ENCODE data around the gene AOPEP.

The AOPEP gene

DNA sequence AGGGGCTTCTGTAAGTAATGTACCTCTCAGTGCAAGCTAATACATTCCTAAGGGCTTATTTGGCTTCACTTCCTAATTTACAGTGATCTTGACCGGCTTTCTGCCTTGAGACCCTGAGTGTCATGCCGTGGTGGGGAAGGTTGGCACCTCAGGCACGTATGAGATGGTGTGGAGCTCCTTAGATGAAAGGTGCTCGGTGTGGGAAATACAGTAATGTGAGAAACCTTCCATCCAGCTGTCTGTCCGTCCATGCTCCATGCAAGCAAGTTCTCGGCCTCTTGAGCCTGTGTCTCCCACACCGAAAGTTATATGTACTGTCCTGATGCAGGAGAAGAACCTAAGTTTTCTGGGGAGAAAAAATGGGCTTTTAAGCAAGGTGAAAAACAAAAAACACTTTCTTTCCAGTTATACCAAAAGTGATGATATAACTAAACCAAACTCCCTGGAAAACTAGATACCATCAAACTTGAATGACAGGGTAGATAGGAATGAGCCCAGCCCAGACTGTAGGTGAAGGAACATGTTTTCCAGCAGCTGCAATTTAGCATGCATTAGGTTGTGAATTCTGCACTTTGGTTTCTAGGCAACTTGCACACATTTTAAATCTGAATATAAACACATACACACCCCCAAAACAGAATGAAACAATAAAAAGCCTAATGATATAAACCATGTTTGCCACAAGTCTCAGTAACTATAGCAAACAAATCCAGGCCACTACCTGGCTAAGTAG is 311.5 kb downstream of the AOPEP start:
- ChIA-PET POLR2A (ENCODE audit: low non-redundant PET) (no interaction called here), CTCF (interaction anchor here (0.6 to 1.4 kb wide), 6 partner anchors 9 to 255 kb away, joined by 3 to 4 read pairs (median 4); no protein-coding TSS in a partner anchor)
- TF ChIP-seq, protein P1, sequence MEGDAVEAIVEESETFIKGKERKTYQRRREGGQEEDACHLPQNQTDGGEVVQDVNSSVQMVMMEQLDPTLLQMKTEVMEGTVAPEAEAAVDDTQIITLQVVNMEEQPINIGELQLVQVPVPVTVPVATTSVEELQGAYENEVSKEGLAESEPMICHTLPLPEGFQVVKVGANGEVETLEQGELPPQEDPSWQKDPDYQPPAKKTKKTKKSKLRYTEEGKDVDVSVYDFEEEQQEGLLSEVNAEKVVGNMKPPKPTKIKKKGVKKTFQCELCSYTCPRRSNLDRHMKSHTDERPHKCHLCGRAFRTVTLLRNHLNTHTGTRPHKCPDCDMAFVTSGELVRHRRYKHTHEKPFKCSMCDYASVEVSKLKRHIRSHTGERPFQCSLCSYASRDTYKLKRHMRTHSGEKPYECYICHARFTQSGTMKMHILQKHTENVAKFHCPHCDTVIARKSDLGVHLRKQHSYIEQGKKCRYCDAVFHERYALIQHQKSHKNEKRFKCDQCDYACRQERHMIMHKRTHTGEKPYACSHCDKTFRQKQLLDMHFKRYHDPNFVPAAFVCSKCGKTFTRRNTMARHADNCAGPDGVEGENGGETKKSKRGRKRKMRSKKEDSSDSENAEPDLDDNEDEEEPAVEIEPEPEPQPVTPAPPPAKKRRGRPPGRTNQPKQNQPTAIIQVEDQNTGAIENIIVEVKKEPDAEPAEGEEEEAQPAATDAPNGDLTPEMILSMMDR (conservative IDR thresholded peaks at IDR 0.05; ENCODE audit: low read depth): no peak
- DNase-seq (ENCODE audit: low spot score): peak; percentile 87
- peak overlapping the region; percentile 79 for H3K27ac ChIP-seq

DNA sequence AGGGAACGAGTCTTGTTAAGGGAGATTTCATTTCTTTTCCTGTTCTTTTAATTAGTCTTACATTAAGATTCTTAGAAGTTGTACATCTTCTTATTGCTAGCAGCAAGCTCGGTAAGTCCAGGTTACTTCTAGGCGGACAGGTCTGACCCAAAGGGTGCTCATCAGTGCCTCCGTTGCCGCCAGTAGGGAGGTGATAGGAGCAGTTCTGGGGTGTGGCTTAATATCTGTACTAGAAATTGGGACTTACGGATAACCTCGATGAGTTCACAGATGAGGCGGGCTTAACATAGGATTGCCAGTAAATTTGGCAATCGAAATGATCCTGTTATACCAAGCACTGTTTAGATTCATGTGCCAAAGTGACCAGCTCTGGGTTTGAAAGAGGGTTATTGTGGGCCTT is 312.2 kb downstream of the AOPEP start:
- POLR2A ChIA-PET (ENCODE audit: low non-redundant PET): no interaction called here
- DNase-seq (ENCODE audit: low spot score): no peak
- CTCF ChIA-PET: interaction anchor here (1.1 kb wide), 1 partner anchor 256 kb away, joined by 4 read pairs; no protein-coding TSS in a partner anchor
- H3K27ac ChIP-seq: peak overlapping the region; percentile 59
- TF ChIP-seq, protein P1 (conservative IDR thresholded peaks at IDR 0.05; ENCODE audit: low read depth): no peak

DNA sequence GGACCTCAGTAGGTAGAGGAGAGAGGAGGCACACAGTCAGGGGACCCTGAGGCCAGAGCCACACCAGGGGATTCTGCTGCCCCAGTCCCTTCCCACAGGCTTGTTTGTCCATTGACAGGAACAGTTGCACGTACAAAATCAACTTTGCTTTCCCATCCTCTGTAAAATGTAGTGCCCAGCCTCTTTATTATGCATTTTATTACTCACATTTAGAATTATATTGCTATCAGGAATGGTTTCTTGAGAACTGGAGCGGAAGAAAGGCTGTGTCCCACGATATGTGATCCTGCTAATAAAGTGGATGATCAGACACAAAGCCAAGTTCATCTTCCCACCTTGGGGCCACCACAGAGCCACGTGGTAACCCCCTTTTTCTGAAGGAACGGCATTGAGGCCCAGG is 313.6 kb downstream of the AOPEP start:
- H3K27ac ChIP-seq: peak overlapping the region; percentile 52
- POLR2A ChIA-PET (ENCODE audit: low non-redundant PET): no interaction called here
- DNase-seq (ENCODE audit: low spot score): no peak
- TF ChIP-seq, protein P1 (conservative IDR thresholded peaks at IDR 0.05; ENCODE audit: low read depth): no peak
- CTCF ChIA-PET: interaction anchor here (0.6 to 0.8 kb wide), 2 partner anchors 257 to 268 kb away, joined by 4 read pairs; no protein-coding TSS in a partner anchor

DNA sequence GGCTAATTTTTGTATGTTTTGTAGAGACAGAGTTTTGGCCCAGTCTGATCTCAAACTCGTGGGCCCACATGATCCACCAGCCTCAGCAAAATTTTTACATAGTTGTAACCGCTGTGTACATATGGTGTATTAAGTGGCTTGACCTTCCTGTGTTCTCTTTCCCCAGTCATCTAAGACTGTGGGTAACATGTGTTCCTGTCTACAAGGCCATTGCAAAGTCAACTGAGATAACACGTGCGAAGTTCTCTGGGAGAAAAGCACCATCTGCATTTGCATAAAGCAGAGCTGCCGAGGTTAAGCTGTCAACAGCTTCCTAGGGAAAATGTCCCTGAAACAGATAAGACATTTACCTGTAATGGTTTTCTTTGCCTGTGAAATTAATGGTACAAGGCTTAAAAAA is 317.3 kb downstream of the AOPEP start:
- H3K27ac ChIP-seq: peak overlapping the region; percentile 69
- DNase-seq (ENCODE audit: low spot score): no peak
- POLR2A ChIA-PET (ENCODE audit: low non-redundant PET): no interaction called here
- TF ChIP-seq, protein P1 (conservative IDR thresholded peaks at IDR 0.05; ENCODE audit: low read depth): no peak
- CTCF ChIA-PET: interaction anchor here (0.6 to 2.5 kb wide), 5 partner anchors 11 to 338 kb away, joined by 3 to 11 read pairs (median 3); no protein-coding TSS in a partner anchor

DNA sequence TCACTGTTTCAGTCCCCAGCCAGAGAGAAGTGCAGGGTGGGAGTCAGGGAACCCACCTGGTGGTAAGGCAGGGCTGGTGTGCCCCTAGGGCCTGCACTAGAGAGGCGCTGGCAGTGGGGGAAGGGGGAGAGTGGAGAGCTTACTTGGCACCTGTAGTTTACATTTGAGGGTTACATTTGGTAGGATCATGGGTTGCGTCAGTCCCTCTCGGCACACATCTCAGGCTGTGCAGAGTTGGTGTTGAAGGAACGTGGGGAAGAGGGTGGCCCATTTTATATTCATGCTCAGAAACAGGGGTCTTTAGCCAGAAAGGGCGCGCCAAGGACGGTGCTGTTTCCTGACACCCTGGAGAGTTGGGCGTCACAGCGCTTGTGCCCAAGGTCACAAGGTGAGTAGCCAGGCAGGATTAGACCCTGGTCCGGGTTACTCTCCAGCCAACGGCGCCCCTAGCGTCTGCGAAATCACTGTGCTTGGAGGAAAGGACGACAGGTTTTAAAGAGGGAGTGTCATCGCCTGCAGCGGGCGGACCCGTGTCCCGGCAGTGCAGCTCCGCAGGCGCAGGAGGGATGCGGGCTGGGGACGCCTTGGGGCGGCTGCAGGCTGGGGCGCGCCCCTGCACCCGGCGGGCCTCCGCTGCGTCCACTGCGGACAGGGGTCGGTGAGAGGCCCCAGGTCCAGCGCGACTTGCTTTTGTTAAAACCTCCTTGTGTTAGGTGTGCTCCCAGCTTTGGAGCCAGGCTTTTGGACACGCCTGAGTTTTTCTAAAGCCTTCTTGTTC is 318.4 kb downstream of the AOPEP start:
- TF ChIP-seq, protein P1 (conservative IDR thresholded peaks at IDR 0.05; ENCODE audit: low read depth): peak; percentile 96
- ChIA-PET POLR2A (ENCODE audit: low non-redundant PET) (no interaction called here), CTCF (interaction anchor here (0.6 to 2.5 kb wide), 21 partner anchors 16 to 836 kb away, joined by 3 to 11 read pairs (median 4); no protein-coding TSS in a partner anchor)
- DNase-seq (ENCODE audit: low spot score): peak; percentile 85
- H3K27ac ChIP-seq: peak overlapping the region; percentile 91

DNA sequence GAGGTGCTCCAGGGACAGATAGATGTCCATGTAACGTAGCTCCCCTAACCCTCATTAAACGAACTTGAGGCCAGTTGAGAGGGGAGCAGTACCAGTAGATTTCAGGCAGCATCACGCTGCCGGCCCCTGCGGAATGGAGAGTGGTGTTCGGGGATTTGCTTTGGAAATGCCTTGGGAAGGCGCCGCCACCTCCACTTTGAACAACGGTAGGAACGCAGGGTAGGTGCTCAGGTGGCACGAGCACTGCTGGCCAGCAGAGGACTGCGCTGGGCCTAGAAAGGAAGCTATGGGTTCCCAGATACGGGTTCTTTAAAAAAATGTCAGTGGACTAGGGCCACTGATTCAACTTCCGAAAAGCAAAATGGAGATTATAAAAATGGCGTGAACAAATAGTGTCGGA is 319.3 kb downstream of the AOPEP start:
- POLR2A ChIA-PET (ENCODE audit: low non-redundant PET): interaction anchor here (0.9 kb wide), 1 partner anchor 26 kb away, joined by 3 read pairs; no protein-coding TSS in a partner anchor
- H3K27ac ChIP-seq: peak overlapping the region; percentile 91
- CTCF ChIA-PET: interaction anchor here (0.6 to 2.5 kb wide), 21 partner anchors 9 to 835 kb away, joined by 3 to 11 read pairs (median 4); no protein-coding TSS in a partner anchor

More for the DNA sequence above, 319.3 kb downstream of the AOPEP start:
- TF ChIP-seq, protein P1 (conservative IDR thresholded peaks at IDR 0.05; ENCODE audit: low read depth): no peak
- peak; percentile 41 for DNase-seq (ENCODE audit: low spot score)
